Left cardiac atrium (tissue), 4 donors: Measurements from ENCODE around the gene SLC4A9. TPM values are rescaled to one million over a fixed set of nuclear protein-coding genes. Genes with fewer than 3 reads are reported as not detected.

Source experiments
- ATAC-seq, 2 donors: fragments of 200-7000 bp; cut with Tn5 transposase; one replicate each; pipeline ENCODE4 v1.9.1; 2020; ENCODE audit warnings: mild to moderate bottlenecking in 2 of 2, moderate library complexity in 2 of 2
- DNase-seq: peaks from one replicate; pipeline ENCODE4 v3.0.0-alpha.2; 2020
- intact Hi-C, 2 donors: fragments of 100-400 bp; cut with DNase I; formaldehyde crosslinking; loops; one replicate each; pipeline versions ENCODE4 v1.14.1 to v1.15.1; 2022 to 2023
- long read RNA-seq: library from polyadenylated mRNA; unstranded; transcript quantifications from one replicate; pipeline ENCODE4 v2.0.0, GENCODE V29; 2021
- total RNA-seq, 2 donors: library from RNA; stranded (reverse); fragmentation: NEBNext Ultra II Directional; extraction: Animal tissue kit (Norgen Biotek cat#: 25700); gene quantifications; one replicate each; pipeline ENCODE4 v1.2.1, GENCODE V29; 2021
- donor health status: DM: no; HTN: yes; CAD: no.
- donor health status: DM: no; HTN: yes; CAD: no; lungs with severe emphysema.
- donor health status: DM: yes; HTN: yes; CAD: no.
- donor health status: Dilated cardiomyopathy.

SLC4A9 gene
- under 1 TPM; 0.09 to 0.21 TPM for total RNA-seq
- long read RNA-seq: 0 reads

DNA sequence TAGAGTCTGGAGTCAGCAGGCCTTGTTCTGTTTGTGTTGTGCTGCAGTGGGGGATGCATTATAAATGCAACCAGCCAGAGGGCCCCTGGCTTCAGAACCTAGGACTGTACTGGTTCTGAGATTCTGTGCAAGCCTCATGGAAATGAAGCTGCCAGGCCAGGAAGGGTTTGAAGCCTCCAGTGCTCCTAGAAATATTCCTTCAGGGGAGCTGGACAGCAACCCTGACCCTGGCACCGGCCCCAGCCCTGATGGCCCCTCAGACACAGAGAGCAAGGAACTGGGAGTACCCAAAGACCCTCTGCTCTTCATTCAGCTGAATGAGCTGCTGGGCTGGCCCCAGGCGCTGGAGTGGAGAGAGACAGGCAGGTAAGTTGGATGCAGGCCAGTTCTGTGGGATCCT is at the start of gene SLC4A9:
SLC4A9 (plus strand) TSS at position 94 of the 400 bp plus-strand sequence; CDS start at position 137, 43 bp downstream.
- DNase-seq: no peak
- intact Hi-C loops: loop anchor here in 1 of 2 donors (10.0 kb wide), 1 partner anchor 685 kb away; no protein-coding TSS in a partner anchor
- ATAC-seq: no peak

- no peak for ATAC-seq
- DNase-seq: no peak
- intact Hi-C loops: no loop called here
Observed at GRCh38 chr5:140310434-140310833, 49.6 kb upstream of the SLC4A9 start.

GRCh38 chr5:140311011-140311467 is 49.0 kb upstream of the SLC4A9 start:
- ATAC-seq (peak; percentile 35 to 88), DNase-seq (no peak)
- intact Hi-C loops: no loop called here

DNA sequence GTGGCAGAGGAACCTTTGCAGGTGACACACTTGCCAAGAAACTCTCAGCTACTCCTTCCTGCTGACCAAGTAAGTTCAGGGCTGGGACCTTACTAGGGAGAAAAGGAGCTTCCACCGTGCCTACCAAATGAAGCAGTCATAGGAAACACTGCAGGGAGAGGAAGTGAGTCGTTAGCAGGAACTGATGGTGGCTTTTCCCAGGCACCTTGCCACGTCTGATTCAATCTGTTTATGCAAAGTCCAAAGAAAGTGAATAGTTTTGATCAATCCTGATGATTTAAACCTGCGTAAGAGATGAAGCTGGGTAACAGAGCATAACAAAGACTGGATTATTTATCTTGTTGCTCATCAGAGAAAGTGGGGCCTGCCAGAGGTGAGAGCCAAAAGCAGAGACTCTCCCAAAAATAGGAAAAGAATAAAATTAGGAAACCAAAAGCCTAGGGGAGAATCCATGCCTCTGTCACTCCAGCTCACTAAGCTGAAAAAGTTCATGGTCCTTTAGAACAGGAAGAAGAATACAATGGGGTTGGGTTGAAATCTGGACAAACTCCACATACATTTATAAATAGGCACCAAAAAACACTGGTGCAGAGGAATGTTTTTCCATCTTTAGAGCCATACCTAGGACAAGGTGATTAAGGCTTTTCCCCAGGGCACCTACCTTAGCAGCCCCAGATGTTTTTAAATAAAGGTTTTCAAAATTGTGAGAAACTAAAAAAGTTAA is 47.8 kb upstream of the SLC4A9 start:
- intact Hi-C loops: no loop called here
- ATAC-seq: peak; percentile 74 to 85
- DNase-seq: peak; percentile 69

GRCh38 chr5:140312791-140313189 is 47.2 kb upstream of the SLC4A9 start:
- intact Hi-C loops: no loop called here
- DNase-seq (no peak), ATAC-seq (no peak)

DNA sequence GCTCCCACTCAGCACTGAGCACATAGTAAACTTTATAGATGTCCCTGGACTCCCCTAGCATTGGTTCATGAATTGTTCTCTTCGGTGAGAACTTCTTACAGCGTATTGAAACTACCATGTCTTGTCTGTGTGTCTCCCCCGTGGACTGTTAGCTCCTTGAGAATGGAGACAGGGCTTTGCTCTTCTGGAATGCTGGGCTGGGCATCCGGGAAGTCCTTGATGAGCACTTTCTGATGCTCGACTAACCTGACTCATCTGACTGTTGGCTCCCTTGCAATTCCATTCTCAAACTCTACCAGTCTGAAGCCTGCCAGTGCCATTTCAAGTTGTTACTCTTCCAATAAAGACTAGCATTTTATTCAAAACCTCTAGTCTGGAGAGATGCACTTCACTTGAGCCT is 42.1 kb upstream of the SLC4A9 start:
- DNase-seq: no peak

DNA sequence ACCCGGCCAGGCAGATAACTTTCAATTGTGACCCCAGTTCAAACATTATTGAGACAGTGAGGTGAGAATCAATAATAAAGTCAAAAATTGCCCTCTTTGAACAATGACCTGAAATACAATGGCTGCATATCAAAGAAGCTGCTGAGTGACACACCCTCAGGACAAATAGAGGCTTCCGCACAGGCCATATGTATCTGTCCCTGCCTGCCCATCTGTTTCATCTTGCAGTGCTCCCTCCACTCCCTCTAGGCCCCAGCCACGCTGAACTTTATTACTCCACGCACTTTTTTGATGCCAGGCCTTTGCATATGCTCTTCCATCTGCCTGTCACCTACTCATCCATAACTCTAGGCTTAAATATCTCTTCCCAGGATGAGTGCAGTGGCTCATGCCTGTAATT is 41.2 kb upstream of the SLC4A9 start:
- intact Hi-C loops: no loop called here
- ATAC-seq (no peak), DNase-seq (no peak)

More for the DNA sequence above, 42.1 kb upstream of the SLC4A9 start:
- ATAC-seq: peak in 1 of 2 donors; percentile 39
- intact Hi-C loops: no loop called here

DNA sequence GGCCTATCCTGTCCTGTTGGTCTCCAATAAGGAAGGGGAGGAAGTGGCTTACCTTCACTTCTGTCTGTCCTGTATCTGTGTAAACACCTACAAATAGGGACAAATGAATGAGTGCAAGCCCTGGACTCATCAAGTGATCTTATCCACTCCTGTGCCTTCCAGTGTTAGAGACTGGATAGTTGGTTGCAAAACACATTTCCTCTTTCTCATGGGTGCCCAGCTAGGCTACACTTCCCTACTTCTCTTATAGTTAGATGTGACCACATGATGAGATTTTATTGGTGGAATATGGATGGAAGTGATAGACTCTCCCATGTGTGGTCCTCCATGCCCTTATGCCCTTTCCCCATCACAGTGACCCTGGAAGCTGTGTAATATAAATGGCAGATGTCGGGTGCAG is 40.2 kb upstream of the SLC4A9 start:
- no peak for ATAC-seq
- intact Hi-C loops: no loop called here
- DNase-seq: no peak

- intact Hi-C loops: no loop called here
Observed at GRCh38 chr5:140321796-140322195, 38.2 kb upstream of the SLC4A9 start.

DNA sequence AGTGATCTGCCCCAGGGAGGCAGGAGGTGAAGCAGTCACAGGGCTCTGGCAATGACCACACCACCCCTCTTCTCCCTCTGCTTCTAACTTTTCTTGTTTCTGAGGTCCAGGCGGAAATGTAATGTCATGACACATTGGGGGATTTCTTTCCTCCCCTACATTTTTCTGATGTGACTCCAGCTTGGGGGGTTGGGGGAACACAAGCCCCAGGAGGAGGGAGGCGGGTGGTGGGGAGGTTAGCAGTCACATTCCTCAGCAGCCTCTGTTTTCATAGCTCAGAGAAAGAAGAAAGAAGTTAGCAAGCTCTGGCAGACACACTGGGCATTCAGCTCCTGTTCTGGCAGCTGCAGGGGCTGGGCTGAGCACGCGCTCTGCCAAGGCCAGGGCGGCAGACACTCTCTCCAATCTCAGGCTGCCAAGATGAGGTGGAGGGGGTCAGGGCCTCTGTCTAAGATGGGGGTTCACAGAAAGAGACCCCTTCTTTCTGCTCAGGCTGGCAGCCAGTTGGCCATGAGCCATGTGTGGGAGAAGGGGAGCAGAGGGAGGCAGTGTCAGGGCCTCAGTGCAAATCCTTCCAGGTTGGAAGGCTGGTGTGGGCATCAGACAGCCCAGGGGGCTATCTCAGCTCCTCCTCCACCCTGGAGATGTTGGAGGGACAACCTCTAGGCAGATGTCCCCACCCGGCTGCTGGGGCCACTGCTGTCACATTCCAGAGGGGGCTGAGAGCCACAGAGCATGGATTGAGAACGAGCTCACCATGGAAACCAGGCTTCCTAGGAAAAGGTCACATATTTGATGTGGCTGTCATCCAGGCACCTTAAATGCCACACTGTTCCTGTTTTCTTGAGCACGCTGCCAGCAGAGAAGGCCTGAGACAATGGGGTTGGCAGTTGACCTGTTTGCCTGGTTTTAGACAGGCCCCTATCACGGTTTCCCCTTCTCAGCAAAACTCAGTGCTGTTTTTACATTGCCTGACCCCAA is 37.0 kb upstream of the SLC4A9 start:
- DNase-seq (peak; percentile 59), ATAC-seq (peak; percentile 69 to 80)
- intact Hi-C loops: no loop called here

More at GRCh38 chr5:140321796-140322195, 38.2 kb upstream of the SLC4A9 start:
- DNase-seq (peak; percentile 51), ATAC-seq (peak; percentile 42 to 69)

- ATAC-seq (no peak), DNase-seq (no peak)
- intact Hi-C loops: no loop called here
Observed at GRCh38 chr5:140324041-140324600, 35.9 kb upstream of the SLC4A9 start.

DNA sequence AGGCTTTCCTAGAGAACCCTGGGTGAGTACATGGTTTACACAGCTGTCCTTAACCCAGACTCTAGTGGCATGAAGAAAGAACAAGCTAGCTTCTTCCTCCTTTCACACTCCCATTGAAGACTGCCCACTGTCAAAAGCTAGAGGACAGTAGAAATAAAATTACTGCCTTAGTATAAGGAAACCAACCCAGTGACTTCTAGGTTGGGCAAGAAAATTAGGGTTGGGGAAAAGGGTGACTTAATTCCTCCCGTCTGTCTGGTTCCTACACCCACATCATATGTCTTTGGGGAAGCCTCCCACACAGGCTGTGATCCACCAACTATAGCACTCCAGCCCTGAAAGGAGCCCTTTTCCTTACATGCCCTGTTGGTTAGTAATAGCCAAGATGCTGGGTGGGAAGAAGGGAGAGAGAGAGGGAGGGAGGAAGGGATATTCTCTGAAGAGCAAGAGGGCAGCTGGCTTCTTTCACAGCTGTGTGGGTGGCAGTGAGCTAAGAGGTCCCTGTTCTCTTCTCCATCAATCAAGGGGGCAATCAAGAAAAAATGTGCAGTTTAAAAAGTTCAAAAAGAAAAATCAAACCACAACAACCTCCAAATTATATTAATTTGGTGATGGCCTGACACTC is 35.3 kb upstream of the SLC4A9 start:
- intact Hi-C loops: no loop called here
- ATAC-seq (peak in 1 of 2 donors; percentile 46), DNase-seq (no peak)

DNA sequence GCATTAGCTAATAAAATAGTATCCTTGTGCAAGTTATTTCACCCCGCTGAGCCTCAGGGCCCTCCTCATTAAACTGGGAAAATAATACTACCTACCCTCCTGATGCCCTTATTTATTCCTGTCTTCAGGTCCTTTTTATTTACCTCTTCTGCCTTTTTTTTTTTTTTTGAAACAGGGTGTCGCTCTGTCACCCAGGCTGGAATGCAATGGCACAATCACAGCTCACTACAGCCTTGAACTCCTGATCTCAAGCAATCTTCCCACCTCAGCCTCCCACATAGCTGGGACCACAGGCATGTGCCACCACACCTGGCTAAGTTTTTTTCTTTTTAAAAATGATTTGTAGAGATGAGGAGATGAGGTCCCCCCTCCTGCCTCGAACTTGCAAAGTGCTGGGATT is 34.5 kb upstream of the SLC4A9 start:
- intact Hi-C loops: no loop called here
- DNase-seq (no peak), ATAC-seq (no peak)

DNA sequence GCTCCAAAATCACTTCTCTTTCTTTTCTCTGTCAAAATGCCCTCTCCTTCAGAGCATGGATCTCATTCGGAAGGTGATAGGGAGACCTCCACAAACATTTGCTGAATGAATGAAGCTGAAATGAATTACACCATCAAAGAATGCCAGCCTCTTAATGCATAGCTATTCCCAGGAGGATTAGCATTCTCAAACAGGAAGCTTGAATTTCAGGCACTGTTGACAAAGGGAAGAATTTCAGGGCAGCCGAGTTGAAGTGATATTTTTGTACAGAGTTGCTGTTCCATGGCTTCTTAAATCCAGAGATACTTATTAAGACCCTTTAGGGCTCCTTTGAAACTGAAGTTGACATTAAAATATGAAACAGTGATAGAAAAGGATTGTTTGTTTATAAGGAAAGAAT is 32.4 kb upstream of the SLC4A9 start:
- DNase-seq (no peak), ATAC-seq (no peak)
- intact Hi-C loops: no loop called here

DNA sequence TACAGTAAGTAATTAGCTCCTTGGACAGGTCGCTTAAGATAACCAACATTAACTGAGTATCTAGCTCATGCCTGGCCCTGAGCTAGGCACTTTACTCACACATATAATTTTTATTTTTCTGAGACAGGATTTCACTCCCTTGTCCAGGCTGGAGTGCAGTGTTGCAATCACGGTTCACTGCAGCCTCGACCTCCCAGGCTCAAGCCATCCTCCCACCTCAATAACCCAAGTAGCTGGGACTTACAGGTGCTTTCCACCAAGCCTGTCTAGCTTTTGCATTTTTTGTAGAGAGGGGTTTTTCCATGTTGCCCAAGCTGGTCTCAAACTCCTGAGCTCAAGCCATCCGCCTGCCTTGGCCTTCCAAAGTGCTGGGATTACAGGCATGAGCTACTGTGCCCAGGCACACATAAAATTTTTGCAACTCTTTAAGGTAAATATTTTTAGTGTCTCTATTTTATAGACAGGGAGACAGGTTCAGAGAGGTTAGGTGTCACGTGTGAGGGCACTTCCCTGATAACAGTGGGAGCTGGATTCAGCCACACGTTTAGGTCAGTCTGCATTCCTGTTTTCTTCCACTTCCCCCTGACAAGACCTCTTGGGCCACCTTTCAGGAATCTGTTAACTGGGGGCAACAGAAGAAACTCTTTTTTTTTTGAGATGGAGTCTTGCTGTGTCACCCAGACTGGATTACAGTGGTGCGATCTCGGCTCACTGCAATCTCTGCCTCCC is 31.8 kb upstream of the SLC4A9 start:
- no peak for ATAC-seq
- no peak for DNase-seq
- intact Hi-C loops: no loop called here

GRCh38 chr5:140329739-140330481 is 30.1 kb upstream of the SLC4A9 start:
- intact Hi-C loops: no loop called here
- ATAC-seq (peak; percentile 25 to 41), DNase-seq (no peak)

DNA sequence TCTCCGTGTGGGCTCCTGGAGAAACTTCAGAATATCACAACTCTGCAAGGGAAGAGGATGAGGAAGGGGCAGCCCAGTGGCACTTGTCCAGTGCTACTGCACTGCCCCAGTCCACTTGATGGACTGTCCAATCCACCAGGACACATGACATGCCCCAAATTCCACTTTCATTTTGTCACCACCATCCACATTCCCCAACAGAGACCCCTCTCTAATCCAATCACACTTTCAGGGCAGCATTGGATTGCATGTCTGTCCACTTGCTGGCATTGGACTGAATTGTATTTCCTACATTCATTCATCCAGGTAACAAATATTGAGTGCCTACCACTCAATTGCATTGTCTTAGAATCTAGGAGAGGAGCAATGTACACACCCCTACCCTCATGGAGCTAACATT is 28.4 kb upstream of the SLC4A9 start:
- ATAC-seq (no peak), DNase-seq (no peak)
- intact Hi-C loops: no loop called here

GRCh38 chr5:140336388-140336787 is 23.6 kb upstream of the SLC4A9 start:
- ATAC-seq (peak; percentile 30 to 87), DNase-seq (peak; percentile 40)
- intact Hi-C loops: no loop called here
